Pancreas (tissue), 10 donors: ENCODE measurements around the gene NR5A2. TPM values are rescaled to one million over a fixed set of nuclear protein-coding genes. Genes with fewer than 3 reads are reported as not detected.

Source experiments
- ATAC-seq, 4 donors: fragments of 200-7000 bp; cut with Tn5 transposase; one replicate each; pipeline versions ENCODE4 v1.8.0 to v1.9.1; 2020; ENCODE audit warnings: mild to moderate bottlenecking in 4 of 4, moderate library complexity in 4 of 4
- DNase-seq, 6 donors: peaks; one replicate each; pipeline ENCODE4 v3.0.0-alpha.2; 2020
- FAIRE-seq: peaks from 2 replicates; lab custom pipeline; 2012; peaks lifted over from hg19 to GRCh38; lab: Jason Lieb, UNC
- H3K27ac ChIP-seq, 4 donors: fragments of 200-600 bp; sonication (generic); 1 replicate in 3 of 4; 2 replicates in 1 of 4; pipeline versions ENCODE4 v1.5.0 to v1.8.0; 2020
- H3K27me3 ChIP-seq, 4 donors: fragments of 200-600 bp; one replicate each; pipeline ENCODE4 v1.8.0; 2021
- H3K36me3 ChIP-seq, 3 donors: fragments of 200-600 bp; sonication (generic) in 1 of 3; one replicate each; pipeline versions ENCODE4 v1.5.0 to v1.8.0; 2020 to 2021
- H3K4me1 ChIP-seq, 3 donors: fragments of 200-600 bp; one replicate each; pipeline ENCODE4 v1.8.0; 2021
- H3K4me3 ChIP-seq, 4 donors: fragments of 200-600 bp; sonication (generic) in 2 of 4; one replicate each; pipeline versions ENCODE4 v1.5.0 to v1.8.0; 2020 to 2021
- H3K9me3 ChIP-seq, 4 donors: fragments of 200-600 bp; one replicate each; pipeline ENCODE4 v1.8.0; 2021
- WGBS, 2 donors: extraction: QIAGEN DNeasy Blood & Tissue Kit; methylation state at CpG; one replicate each; pipeline ENCODE4 v1.1.7; 2013; 5-methylcytosine and 5-hydroxymethylcytosine counted together
- intact Hi-C, 3 donors: fragments of 100-400 bp; cut with DNase I; formaldehyde crosslinking; loops; one replicate each; pipeline versions ENCODE4 v1.11.1 to v1.14.2; 2022
- polyA plus RNA-seq, 2 donors: library from polyadenylated mRNA; stranded (reverse); fragments of 200-250 nt; gene quantifications; one replicate each; pipeline ENCODE4 v1.2.3, GENCODE V29; 2013
- total RNA-seq, 6 donors: library from RNA; stranded (reverse); fragmentation: NEBNext Ultra II Directional in 4 of 6; extraction: Animal tissue kit (Norgen Biotek cat#: 25700) in 4 of 6; gene quantifications; one replicate each; pipeline versions ENCODE4 v1.2.1 to v1.2.4, GENCODE V29; 2021 to 2023
- TF ChIP-seq, protein P1 (sequence below), 4 donors: fragments of 200-600 bp; sonication (generic) in 3 of 4; IDR thresholded peaks; one replicate each; pipeline versions ENCODE4 v1.5.0 to v1.8.0; 2021; ENCODE audit warnings: antibody characterized with exemption in 4 of 4
- donor health status: healthy with polysubstance abuse.
- donor health status: DM: no; HTN: no; CAD: no; lungs with moderate emphysema.
- donor health status: DM: no; HTN: no; CAD: no.
- donor health status: control.
- donor health status: control.
- donor health status: Bipolar disorder and iron deficiency.
- donor health status: DM: yes; HTN: yes; CAD: no.
- donor health status: DM: no; HTN: no; CAD: no.
- donor health status: DM: no; HTN: no; CAD: no.
- donor health status: DM: yes; HTN: yes; CAD: no.

NR5A2 gene
- total and polyA plus RNA-seq, 8 donors, result 28.3 to 114 (median 82.5) TPM

- DNase-seq (no peak), ATAC-seq (peak; percentile 3 to 7 (median 6)), FAIRE-seq (no peak)
- TF ChIP-seq, protein P1, sequence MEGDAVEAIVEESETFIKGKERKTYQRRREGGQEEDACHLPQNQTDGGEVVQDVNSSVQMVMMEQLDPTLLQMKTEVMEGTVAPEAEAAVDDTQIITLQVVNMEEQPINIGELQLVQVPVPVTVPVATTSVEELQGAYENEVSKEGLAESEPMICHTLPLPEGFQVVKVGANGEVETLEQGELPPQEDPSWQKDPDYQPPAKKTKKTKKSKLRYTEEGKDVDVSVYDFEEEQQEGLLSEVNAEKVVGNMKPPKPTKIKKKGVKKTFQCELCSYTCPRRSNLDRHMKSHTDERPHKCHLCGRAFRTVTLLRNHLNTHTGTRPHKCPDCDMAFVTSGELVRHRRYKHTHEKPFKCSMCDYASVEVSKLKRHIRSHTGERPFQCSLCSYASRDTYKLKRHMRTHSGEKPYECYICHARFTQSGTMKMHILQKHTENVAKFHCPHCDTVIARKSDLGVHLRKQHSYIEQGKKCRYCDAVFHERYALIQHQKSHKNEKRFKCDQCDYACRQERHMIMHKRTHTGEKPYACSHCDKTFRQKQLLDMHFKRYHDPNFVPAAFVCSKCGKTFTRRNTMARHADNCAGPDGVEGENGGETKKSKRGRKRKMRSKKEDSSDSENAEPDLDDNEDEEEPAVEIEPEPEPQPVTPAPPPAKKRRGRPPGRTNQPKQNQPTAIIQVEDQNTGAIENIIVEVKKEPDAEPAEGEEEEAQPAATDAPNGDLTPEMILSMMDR (IDR thresholded peaks at IDR 0.05), result no peak
- Histone ChIP-seq H3K27me3 (no peaks in the 10 kb centered on the region), H3K4me1 (peaks cover 6 to 13% (median 10%) of the 10 kb centered on the region in 3 donors), H3K36me3 (peaks cover 0 to 15% (median 0%) of the 10 kb centered on the region in 3 donors), H3K9me3 (no peaks in the 10 kb centered on the region), H3K4me3 (peak overlapping the region; percentile 23 to 72 (median 52)), H3K27ac (peak overlapping the region; percentile 81 to 99 (median 90))
- 2% methylated on average over 22 of the region's 22 CpGs for WGBS, 2 donors
- intact Hi-C loops, result loop anchor here in 1 of 3 donors (10.0 kb wide), 1 partner anchor 357 kb away; no protein-coding TSS in a partner anchor
Measured at GRCh38 chr1:200042119-200042551, 14.6 kb downstream of the NR5A2 start.

DNA sequence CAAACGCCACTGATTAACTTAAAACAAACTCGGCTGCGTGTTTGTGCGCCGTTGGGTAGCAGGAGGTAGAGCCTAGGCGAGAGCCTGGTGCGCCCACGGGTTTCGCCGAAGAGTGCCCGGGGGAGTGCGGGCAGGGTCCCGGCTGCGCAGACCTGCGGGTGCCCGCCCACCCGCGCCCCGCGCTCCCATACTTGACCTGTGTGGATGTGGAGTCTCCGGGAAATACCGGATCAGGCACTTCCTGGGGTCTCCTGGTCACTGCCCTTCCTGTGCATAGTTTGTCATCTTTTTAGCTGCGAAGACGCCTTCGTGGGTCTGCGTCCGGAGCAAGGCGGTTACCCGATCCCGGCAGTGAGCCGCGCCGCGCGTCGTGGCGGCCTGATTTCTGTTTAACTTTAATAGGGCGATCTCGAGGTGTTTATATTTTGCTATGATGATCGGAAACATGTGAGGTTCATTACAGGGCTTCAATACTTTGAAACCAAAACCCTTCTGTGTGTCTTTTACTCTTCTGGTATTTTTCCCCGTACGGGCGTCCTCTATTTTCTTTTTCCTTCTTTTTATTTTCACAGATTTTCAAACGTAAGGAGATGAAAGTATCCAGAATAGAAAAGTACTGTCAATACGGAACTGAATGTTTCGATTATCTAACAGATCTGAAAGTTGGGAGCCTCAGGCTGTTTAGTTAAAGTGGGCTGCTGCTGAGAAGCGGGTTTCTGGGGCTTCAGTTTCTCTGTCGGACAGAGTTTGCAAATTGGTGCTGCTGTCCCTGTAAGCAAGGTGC, 15.2 kb downstream of the NR5A2 start:
- ATAC-seq (peak; percentile 40 to 61 (median 55)), FAIRE-seq (no peak)
- WGBS, 2 donors, result 1% methylated on average over 40 to 48 of the region's 48 CpGs

DNA sequence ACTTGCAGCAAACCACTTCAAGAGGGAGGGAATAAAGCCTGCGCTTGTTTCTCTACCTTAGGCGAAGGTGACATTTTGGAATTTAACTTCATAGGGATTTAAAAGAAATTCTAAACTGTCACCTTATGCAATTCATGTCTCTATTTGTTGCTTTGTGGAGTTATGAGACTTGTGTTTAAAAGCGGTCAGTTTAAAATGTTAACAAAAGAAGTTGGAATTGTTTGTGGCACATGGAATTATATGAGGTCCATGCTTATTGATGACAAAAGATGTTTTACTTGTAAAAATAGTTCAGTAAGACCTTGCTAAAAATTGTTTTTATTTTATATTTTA, 15.8 kb downstream of the NR5A2 start:
- intact Hi-C loops, result loop anchor here in 1 of 3 donors (10.0 kb wide), 1 partner anchor 359 kb away; no protein-coding TSS in a partner anchor
- WGBS, 2 donors, result 4% methylated on average over 3 of the region's 3 CpGs
- Histone ChIP-seq H3K27ac (peak overlapping the region; percentile 81 to 99 (median 90)), H3K36me3 (peaks cover 0 to 15% (median 0%) of the 10 kb centered on the region in 3 donors), H3K4me1 (peaks cover 13 to 20% (median 13%) of the 10 kb centered on the region in 3 donors), H3K9me3 (no peaks in the 10 kb centered on the region), H3K27me3 (no peaks in the 10 kb centered on the region), H3K4me3 (peak overlapping the region; percentile 23 to 72 (median 52))
- ATAC-seq (no peak), DNase-seq (no peak), FAIRE-seq (no peak)
- TF ChIP-seq, protein P1 (IDR thresholded peaks at IDR 0.05), result no peak

More for the DNA sequence above, 15.2 kb downstream of the NR5A2 start:
- intact Hi-C loops, result loop anchor here in 1 of 3 donors (10.0 kb wide), 1 partner anchor 358 kb away; no protein-coding TSS in a partner anchor
- no peaks in the 10 kb centered on the region for H3K27me3 ChIP-seq
- peaks cover 8 to 17% (median 13%) of the 10 kb centered on the region in 3 donors for H3K4me1 ChIP-seq
- H3K36me3 ChIP-seq, result peaks cover 0 to 15% (median 0%) of the 10 kb centered on the region in 3 donors
- H3K4me3 ChIP-seq, result peak overlapping the region; percentile 23 to 72 (median 52)
- DNase-seq, result peak; percentile 75 to 85 (median 76)
- TF ChIP-seq, protein P1 (IDR thresholded peaks at IDR 0.05), result no peak
- H3K9me3 ChIP-seq, result no peaks in the 10 kb centered on the region
- H3K27ac ChIP-seq, result peak overlapping the region; percentile 81 to 99 (median 90)

DNA sequence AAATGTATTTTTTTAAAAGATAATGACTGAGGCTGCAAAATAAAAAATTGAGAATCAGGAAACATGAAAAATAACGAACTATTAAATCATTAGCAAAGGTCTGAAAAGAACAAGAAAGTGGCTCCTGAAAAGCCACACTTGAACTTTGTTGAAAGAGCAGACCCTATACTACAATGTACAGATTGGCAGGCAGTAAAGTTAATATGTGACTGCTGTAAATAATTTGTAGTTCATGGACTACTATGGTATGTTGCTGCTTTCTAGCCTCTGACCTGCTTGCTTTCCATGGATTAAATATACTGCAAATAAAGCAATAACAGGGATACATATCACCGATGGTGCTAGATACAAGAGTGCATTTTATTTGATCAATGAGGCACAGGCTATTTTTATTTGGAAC, 18.6 kb downstream of the NR5A2 start:
- H3K4me3 ChIP-seq, result peak overlapping the region in 2 of 4 donors; percentile 58 to 72
- ATAC-seq (no peak), DNase-seq (no peak), FAIRE-seq (no peak)
- H3K27ac ChIP-seq, result peak overlapping the region in 2 of 4 donors; percentile 93 to 99
- H3K9me3 ChIP-seq, result no peaks in the 10 kb centered on the region
- peaks cover 0 to 15% (median 0%) of the 10 kb centered on the region in 3 donors for H3K36me3 ChIP-seq
- WGBS, 2 donors, result 10 to 13% methylated on average over 2 of the region's 2 CpGs
- intact Hi-C loops, result loop anchor here in 1 of 3 donors (10.0 kb wide), 1 partner anchor 361 kb away; no protein-coding TSS in a partner anchor
- peaks cover 18 to 28% (median 20%) of the 10 kb centered on the region in 3 donors for H3K4me1 ChIP-seq
- TF ChIP-seq, protein P1 (IDR thresholded peaks at IDR 0.05), result no peak
- H3K27me3 ChIP-seq, result no peaks in the 10 kb centered on the region
